K562 (cell line): Measurements from ENCODE around the gene DOCK6. TPM values are rescaled to one million over a fixed set of nuclear protein-coding genes. Genes with fewer than 3 reads are reported as not detected.

Experiments used
- ARID4B ChIP-seq: sonication (generic); formaldehyde crosslinking; IDR thresholded peaks from 2 replicates; pipeline ENCODE4 v1.8.0; 2022; ENCODE audit warnings: mild to moderate bottlenecking, missing genetic modification reagents
- ATF4 ChIP-seq: fragments of 450-650 bp; formaldehyde crosslinking; IDR thresholded peaks from 2 replicates; pipeline ENCODE4 v1.4.0; 2022; ENCODE audit warnings: mild to moderate bottlenecking, moderate library complexity
- BDP1 ChIP-seq: IDR thresholded peaks from 3 replicates; pipeline ENCODE4 v1.6.1; 2011; ENCODE audit not compliant: insufficient read length, insufficient read depth
- FOXA1 ChIP-seq: fragments of 450-650 bp; IDR thresholded peaks from 2 replicates; pipeline ENCODE4 v1.6.1; 2016; ENCODE audit warnings: mild to moderate bottlenecking, borderline replicate concordance
- HMBOX1 ChIP-seq: sonication (generic); IDR thresholded peaks from 2 replicates; pipeline ENCODE4 v1.6.1; 2016
- IRF9 ChIP-seq: fragments of 450-650 bp; IDR thresholded peaks from 2 replicates; pipeline ENCODE4 v1.6.1; 2016; ENCODE audit warnings: missing biosample characterization, missing genetic modification characterization
- MIER1 ChIP-seq: fragments of 450-650 bp; IDR thresholded peaks from 2 replicates; pipeline ENCODE4 v1.6.1; 2016; ENCODE audit warnings: antibody characterized with exemption, mild to moderate bottlenecking, low read depth
- NUFIP1 ChIP-seq: fragments of 450-650 bp; IDR thresholded peaks from 2 replicates; pipeline ENCODE4 v1.6.1; 2018; ENCODE audit not compliant: partially characterized antibody
- RAD51 ChIP-seq: fragments of 450-650 bp; IDR thresholded peaks from 2 replicates; pipeline ENCODE4 v1.7.1; 2016; ENCODE audit warnings: low read depth, mild to moderate bottlenecking, borderline replicate concordance
- RBM15 ChIP-seq: fragments of 200-400 bp; formaldehyde crosslinking; IDR thresholded peaks from 2 replicates; pipeline ENCODE4 v1.6.1; 2018; ENCODE audit warnings: mild to moderate bottlenecking, low read length, moderate library complexity; ENCODE audit not compliant: insufficient read depth
- SOX6 ChIP-seq: fragments of 450-650 bp; IDR thresholded peaks from 2 replicates; pipeline ENCODE4 v1.6.1; 2014; ENCODE audit warnings: mild to moderate bottlenecking
- TEAD4 ChIP-seq, 2 experiments: sonication (generic) in 1 of 2; formaldehyde crosslinking in 1 of 2; IDR thresholded peaks; 2 replicates each; pipeline versions ENCODE4 v1.6.1 to v1.8.0; 2012 to 2022; ENCODE audit warnings: borderline replicate concordance in 1 of 2, inconsistent platforms in 1 of 2, low read length in 1 of 2, mild to moderate bottlenecking in 1 of 2, missing genetic modification reagents in 1 of 2
- ZNF280A ChIP-seq: fragments of 450-650 bp; IDR thresholded peaks from 2 replicates; pipeline ENCODE4 v1.6.1; 2018; ENCODE audit warnings: mild to moderate bottlenecking, low read depth; ENCODE audit not compliant: partially characterized antibody
- ZNF282 ChIP-seq: sonication (generic); formaldehyde crosslinking; IDR thresholded peaks from 2 replicates; pipeline ENCODE4 v1.8.1; 2023; ENCODE audit warnings: missing genetic modification reagents
- ZNF561 ChIP-seq: fragments of 450-650 bp; formaldehyde crosslinking; conservative IDR thresholded peaks from 2 replicates; pipeline ENCODE4 v1.4.0; 2020; ENCODE audit warnings: mild to moderate bottlenecking, moderate library complexity
- ZNF696 ChIP-seq: fragments of 250-450 bp; sonication (Bioruptor Pico); conservative IDR thresholded peaks from 2 replicates; pipeline ENCODE4 v1.4.0; 2020; ENCODE audit warnings: mild to moderate bottlenecking, moderate library complexity
- polyA plus RNA-seq, 8 experiments: library from polyadenylated mRNA; depleted of rRNA in 4 of 8; stranded (reverse) in 5 of 8; unstranded in 3 of 8; fragments of >200 nt; fragmentation: Nextera tagmentation in 2 of 8; fragmentation: Illumina TruSeq in 1 of 8; extraction: Ambion mirVana in 2 of 8; extraction: Trizol in 1 of 8; gene quantifications; 2 replicates each; pipeline versions ENCODE4 v1.2.1 to v1.2.3, GENCODE V29; 2011 to 2014; ENCODE audit warnings: inconsistent platforms in 1 of 8, missing spikeins in 1 of 8
- total RNA-seq, 7 experiments: library from RNA; depleted of rRNA in 6 of 7; stranded (reverse); fragments of >200 nt in 6 of 7; fragmentation: Illumina TruSeq in 2 of 7; extraction: Trizol in 2 of 7; gene quantifications; 2 replicates each; pipeline versions ENCODE4 v1.2.1 to v1.2.3, GENCODE V29; 2011 to 2021; ENCODE audit warnings: low replicate concordance in 1 of 7

The DOCK6 gene
- total and polyA plus RNA-seq, 9 of the 15 experiments (the other 6 are each of a cell fraction or from before 2014, with no cell fraction given): 0.35 to 19.3 (median 3.8) TPM

GRCh38 chr19:11293433-11294389, 31.4 kb upstream of the DOCK6 start (continued):
- TF ChIP-seq ARID4B (CRISPR knock-in tag) (no peak), IRF9 (tag) (no peak), RAD51 (no peak), ATF4 (CRISPR knock-in tag) (no peak), ZNF280A (no peak), TEAD4 (IDR thresholded peaks at IDR 0.05; ENCODE audit: low read length) (peak; percentile 28; the same call in 1 of the 2 replicates), TEAD4 (CRISPR knock-in tag; IDR thresholded peaks at IDR 0.05; ENCODE audit: borderline replicate concordance) (no peak), MIER1 (no peak), ZNF561 (no peak), SOX6 (no peak), ZNF282 (no peak), FOXA1 (no peak), NUFIP1 (no peak), BDP1 (no peak), ZNF696 (CRISPR knock-in tag) (no peak), RBM15 (no peak), HMBOX1 (no peak)
